ENCODE results near the gene MXI1.

Gene MXI1

DNA sequence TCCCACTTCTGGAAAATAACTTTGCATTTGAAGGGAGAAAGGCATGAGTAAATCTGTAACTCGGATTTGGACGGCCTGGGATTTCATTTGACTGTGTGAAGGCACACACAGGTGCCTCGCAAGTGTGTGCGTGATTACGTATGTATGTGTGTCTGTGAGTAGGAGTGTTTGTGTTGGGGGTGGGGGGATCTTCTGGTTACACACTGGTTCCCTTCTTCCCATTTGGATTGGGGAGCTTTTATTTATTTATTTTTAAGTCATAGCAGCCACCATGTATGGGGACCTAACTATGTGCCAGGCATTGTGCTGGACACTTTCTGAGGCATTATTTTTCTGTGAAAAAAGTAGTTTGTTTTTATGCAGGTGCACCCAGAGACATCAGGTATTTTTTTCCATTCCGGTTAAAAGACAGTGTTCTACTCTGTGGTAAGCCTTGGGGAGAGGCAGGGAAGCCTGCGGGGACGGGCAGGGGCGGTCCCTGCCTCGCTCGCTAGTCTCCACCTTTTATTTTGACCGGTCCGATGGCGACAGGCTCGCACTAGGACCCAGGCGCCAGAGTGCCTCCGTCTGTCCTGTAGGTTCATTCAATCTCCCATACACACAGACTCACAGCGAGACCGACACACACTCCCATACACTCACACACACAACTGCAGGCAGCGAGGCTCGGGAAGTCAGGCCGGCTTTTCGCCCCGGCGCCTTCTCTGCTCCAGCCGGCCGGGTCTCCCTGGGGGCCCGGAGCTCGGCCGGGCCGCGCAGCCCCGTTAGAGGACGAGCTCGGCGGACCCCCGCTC lies at the start of gene MXI1:
TSS of gene MXI1 (plus strand) at position 595 of the 794 bp plus-strand sequence. CDS start 204 bp downstream, outside the sequence.
- peak in 1 of 4 experiments; percentile 9 for DNase-seq

DNA sequence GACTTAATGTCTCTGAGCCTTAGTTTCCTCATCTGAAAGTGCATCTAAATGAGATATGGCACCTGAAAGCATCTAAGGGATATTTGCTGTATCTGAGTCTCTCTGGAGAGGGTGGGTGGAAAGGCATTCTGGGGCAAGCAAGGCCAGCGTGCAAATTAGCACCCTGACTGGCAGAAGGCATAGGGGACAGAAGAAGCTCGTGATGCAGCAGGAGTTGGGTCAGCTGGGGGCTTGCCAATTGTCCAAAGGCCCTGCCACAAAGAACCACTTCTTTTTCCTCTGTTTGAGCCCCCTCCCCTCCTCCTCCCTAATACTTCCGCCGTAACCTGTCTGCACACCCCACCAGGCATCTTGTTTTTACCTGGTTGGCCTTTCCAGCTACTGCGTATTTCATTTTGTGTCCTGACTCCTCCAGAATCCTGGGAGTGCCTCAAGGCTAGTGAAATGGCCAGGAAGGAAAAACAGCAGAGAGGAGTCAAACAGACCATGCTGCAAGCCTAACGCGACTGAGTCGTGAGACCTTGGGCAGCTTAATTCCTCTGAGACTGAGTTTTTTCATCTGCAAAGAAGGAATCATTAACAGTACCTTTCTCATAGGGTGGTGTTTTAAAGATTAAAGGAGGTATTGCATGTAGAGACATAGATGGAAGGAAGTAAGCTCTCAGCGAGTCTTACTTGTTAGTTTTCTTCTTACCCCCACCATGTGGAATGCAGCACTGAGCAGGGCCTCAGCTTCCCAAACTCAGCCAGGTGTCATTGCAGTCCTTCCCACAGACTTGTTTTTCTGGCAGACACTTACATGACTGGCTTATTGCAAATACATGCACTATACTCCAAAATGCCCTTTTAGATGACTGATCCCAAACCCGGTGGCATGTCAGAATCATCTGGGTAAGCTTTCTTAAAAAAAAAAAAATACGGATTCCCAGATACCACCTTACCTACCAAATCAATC lies 49.1 kb upstream of the MXI1 start:
- DNase-seq, result no peak

DNA sequence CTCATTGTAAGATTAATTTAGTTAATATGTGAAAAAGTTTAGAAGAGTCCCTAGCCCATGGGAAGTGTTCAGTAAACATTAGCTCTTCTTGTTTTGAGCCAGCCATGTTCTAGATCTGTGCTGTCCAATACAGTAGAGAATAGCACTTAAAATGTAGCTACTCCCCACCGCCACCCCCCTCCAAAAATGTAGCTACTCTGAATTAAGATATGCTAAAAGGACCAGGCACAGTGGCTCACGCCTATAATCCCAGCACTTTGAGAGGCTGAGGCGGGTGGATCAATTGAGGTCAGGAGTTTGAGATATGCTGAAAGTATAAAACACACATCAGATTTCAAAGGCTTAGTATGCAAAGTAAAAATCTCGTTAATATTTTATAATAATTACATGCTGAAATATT lies 47.3 kb upstream of the MXI1 start:
- no peak for DNase-seq

DNA sequence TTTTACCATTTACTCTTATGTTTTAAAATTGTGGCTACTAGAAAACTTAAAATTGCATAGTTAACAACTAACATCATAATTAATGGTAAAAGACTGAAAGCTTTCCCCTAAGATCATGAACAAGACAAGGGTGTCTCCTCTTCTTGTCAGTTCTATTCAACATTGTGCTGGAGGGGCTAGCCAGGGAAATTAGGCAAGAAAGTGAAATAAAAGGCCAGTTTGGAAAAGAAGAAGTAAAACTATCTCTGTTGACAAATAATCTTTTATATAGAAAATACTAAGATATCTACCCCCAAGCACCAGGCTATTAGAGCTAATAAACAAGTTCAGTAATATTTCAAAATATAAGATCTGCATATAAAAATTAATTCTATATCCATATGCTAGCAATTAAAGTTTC lies 46.9 kb upstream of the MXI1 start:
- DNase-seq, result no peak

DNA sequence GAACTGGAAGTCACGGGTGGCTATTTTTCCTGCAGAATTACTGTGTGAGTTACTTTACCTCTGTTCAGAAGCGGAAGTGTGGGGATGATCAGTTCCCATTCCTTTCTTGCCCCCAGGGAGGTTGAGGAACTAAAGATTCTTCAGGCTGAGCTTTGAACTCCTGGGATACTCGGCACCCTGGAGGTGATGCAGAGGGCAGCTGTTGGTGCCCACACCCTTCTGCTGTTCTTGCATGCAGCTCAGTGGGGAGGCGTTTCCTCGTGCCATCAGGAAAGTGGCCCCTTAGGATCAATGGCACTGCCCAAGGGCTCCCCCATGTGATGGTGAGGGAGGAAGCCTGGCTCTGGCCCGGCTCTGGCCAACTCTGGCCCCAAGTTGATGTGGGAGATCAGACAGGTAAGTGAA lies 44.7 kb upstream of the MXI1 start:
- no peak for DNase-seq

DNA sequence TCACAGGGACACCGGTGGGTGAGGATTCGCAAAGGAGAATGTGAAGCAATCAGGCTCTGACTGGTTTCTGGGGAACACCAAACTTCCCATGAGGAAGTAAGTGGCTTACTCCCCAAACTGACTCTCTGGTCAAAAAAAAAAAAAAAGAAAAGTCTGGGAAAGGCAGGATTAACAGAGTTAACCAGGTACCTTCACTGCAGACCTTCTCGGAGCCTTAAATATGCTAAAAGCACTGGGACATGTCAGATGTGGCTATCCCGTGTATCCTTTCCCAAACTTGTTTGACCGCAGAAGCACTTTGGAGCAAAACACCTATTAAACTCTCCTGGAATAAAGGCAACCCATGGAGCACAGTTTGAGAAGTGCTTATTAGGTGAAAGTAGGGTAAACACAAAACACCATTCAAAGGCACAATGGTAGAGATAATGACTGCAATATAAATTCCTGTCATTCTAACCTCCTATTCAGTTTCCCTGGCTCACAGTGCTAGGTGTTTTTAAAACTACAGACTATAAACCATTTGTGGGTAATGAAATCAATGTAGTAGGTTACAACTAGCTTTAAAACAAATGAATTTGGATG lies 44.1 kb upstream of the MXI1 start:
- no peak for DNase-seq

DNA sequence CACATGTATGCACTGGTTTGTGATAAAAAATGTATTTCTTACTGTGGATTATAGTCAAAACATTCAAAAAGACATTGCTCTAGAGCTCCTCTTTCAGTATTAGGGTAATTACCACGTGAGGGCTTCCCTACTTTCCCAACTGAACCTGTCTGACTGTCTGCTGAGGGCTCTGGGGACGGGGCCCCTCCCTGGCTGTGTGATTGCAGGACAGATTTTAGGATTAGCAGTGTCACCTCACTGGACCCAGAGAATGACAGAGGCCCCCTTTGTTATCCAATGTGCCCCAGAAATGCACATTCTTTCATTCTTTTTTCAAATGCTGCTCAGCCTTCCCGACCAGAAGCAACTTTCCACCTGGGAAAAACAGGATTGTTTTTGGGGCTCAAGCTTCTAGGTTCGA lies 43.6 kb upstream of the MXI1 start:
- DNase-seq, result no peak

DNA sequence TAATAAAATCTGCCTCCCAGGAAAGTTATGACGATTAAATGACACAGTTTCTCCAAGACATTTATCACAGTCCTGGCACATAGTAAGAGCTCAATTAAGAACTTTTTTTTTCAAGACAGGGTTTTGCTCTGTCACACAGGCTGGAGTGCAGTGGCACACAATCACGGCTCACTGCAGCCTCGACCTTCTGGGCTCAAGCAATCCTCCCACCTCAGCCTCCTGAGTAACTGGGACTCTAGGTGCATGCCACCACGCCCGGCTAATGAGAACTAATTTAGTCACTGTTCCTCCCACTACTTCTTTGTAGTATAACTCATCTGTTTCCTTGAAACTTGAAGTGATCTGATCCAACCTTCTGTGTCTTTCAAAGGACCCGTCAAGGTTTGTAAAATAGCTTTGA lies 42.2 kb upstream of the MXI1 start:
- no peak for DNase-seq

DNA sequence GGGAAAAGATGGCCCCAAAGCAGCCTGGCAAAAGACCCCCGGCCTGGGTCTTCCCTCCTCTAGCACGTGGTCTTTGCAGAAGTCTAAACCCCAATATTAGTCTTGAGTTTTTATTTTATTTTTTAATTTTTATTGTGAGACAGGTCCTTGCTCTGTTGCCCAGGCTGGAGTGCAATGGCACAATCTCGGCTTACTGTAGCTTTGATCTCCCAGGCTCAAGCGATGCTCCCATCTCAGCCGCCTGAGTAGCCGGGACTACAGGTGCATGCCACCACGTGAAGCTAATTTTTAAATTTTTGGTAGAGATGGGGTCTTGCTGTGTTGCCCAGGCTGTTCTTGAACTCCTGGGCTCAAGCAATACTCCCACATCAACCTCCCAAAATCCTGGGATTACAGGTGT lies 40.3 kb upstream of the MXI1 start:
- DNase-seq, result no peak

DNA sequence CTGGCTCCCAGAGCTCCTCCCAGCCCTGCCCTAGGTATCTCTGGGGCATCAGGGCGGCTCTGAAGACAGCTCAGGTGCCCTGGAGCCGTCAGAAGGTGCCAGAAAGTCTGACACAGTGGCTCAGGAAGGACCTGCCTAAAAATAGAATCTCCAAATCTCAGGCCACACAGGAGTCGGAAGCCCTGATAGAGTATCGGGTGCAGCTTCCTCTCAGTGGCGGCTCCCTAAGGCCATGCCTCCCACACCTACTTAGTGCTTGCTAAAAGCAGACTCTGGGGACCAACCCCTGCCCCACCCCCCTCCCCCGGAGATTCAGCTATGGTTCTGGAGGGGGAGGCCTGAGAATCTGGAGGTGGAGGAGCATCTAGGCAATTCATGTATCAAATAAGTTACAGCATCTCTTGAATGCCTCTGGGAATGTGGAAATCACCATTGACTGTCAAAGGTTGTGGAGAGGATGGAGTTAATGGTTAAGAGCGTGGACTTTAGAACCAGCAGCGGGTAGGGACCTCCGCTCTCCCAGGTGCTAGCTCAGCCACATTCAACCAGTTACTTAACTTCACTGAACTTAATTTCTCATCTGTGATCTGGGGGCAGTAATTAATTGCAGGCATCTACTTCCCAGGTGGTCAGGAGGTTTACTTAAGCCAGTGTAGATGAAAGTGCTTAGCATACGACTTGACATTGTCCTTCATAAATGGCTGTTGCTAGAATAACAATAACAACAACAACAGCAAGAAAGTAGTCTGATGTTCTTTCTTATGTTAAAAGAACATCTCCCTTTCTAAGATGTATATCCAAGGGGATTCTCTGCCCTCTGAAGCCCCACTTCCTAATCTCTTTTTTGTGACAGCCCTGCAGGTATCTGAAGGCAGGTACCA lies 38.6 kb upstream of the MXI1 start:
- DNase-seq, result no peak

DNA sequence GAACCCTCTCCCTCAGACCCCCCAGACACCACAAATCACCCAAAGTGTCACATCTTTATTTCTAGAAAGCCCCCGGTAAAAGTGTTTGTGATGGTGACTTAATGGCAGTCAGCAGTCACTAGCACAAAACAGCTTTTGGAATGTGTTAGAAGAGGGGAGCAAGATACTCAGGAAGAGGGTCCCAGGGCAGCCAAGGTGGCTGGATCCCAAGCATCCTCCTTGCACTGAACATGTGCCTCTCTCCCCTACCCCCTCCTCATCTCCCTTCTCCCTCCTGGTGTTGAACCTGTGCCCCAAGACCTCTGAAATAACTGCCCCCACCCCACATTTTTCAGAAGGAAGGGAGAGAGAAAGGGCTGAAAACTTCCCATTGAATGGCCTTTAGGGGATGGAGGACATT lies 37.8 kb upstream of the MXI1 start:
- no peak for DNase-seq

DNA sequence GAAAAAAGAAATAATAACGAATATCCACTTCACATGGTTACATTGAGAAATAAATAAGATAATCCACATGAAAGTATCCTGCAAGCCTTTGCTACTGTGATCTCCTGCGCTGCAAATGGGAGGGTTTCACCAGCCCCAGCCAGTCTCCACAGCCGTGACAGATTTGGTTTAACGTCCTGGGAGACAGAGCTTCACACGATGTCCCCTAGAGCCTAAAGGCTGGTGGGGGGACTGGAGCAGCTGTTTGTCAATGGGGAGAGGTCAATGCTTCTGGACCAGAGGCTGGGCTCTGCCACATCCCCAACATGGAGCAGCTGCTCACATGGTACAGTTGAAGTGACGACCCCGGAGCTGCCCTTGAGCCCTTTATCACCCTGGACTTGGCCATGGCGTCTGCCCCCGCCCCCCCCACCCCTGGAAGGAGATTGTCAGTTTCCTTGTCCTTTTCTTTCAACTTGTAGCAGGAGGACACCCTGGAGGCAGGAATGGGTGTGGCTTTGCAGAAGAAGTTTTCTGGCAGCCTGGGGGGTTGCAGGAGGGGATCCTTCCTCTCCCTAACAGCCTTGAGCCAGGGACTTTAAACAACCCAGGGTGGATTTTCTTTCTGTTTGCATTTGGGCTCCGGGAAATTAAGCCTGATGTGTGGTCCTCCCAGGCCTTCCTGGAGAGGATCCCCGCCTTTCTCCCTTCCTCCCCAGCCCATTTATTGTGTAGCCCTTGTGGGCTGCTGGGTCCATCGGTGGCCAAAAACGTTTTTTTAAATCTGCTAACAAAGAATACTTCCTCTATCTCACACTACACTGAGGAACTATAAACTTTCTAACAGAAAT lies 37.0 kb upstream of the MXI1 start:
- no peak for DNase-seq

DNA sequence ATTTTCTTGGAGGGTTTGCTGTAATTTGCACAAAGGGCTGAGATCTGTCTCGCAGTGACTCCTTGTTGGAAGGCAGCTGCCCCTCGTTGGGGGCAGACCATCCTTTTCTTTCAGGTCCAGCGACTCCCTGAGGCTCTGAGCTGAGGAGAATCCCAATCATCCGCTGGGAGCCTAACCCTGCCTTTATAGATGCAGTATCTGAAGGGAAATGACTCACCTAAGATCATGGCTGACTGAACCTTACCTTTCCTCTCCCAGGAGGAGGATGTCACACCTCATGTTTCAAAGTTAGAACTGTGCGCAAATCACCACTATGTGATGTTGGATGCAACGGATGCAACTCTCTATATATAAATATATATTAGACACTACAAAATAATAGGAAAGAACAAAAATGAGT lies 36.4 kb upstream of the MXI1 start:
- DNase-seq, result no peak

DNA sequence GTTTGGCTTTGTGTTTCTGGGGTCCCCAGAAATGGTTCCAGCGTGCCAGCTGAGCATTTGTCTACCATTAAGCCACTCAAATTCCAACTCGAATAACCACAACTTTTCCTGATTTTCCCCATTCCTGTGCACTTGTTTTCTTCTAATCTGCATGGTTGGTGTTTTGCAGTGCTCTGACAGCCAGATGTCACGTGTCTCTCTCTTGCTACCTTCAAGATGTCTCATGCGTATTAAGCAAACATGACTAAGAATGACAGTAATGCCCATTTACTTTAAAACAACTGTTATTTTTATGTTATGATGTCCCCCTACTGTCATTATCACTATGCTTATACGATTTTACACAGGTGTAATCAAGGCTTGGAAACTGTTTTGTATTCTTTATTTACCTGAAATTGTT lies 35.2 kb upstream of the MXI1 start:
- DNase-seq, result no peak

DNA sequence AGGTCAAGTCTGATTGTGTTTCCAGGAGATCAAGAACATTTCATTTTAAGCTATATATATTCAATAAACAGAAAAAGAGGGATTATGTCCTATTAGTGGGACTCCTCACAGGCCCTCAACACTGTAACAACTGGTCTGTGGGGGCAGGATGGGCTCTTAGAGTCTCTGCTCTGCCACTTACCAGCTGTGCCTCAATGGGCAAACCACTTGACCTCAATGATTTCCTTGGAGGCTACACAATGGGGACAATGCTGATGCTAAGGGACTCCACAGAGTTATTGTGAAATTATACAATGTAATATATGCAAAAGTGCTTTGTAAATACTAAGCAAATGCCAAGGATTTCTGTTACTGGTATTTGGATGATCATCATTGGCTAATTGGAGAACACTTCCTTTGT lies 33.2 kb upstream of the MXI1 start:
- no peak for DNase-seq

DNA sequence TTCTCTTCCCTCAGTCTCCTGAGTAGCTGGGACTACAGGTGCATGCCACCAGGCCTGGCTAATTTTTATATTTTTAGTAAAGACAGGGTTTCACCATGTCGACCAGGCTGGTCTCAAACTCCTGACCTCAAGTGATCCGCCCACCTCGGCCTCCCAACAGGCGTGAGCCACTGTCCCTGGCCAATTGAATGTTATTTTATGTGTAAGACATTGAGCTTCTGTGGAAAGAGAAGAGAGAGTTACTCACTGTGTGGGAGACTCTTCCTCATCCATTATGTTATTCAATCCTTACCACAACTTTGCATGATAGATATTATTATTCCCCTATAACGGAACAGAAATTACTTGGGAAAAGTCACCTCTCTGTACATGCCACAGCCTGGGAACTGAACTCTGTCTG lies 32.6 kb upstream of the MXI1 start:
- no peak for DNase-seq

DNA sequence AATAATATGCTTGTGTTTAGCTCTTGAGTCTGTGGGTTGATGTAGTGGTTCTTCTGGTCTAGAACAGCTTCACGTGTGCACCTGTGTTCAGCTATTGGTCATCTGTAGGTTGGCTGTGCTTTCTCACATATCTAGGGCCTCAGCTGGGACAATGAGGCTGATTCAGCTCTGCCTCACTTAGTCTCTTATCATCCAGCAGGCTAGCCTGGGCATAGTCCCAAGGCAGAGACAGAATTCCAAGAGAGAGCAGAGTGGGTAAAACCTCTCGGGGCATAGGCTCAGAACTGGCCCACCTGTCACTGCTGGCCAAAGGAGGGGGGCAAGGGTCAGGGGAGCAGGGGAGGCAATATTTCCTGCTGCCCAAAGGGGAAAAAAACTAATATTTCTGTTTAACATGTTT lies 32.0 kb upstream of the MXI1 start:
- no peak for DNase-seq

DNA sequence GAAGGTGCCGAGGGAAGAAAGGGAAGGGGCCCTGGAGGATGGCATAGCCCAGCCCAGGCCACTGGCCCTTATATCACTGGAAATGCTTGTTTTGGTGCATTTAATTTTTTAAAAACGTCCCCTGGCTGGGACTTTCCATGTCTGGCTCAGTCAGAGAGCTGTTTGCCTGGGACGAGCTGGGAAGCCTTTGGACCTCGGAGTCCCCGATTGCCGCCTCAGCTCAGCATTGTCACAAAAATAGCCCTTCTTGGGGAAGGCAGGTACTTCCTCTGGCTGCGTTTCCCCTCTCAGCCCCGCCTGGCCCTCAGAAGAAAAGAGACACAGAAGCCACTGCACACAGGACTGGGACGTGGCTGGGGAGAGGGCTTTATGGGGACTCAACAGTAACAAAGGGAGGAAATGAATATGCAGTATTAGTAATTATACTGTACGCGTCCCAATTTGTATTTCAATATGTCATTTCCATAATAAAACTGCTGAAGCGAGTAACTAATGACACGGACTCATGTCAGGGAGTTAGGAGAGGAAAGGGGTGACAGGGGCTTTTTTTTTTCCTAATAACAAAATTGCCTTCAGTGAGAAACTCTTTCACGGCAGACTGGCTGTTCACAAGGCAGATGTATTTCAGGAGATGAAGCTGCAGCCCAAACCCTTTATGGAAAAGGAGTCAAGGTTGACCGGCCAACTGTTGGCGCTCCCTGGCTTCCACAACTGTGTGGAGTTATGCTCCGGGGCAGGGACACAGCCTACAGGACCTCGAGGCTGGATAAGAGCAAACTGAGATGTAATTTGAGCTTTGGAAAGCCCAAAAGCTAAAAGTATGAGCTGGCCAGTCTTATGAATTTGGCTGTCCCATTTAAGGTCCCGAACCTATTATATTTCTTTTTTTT lies 31.0 kb upstream of the MXI1 start:
- DNase-seq, result no peak

DNA sequence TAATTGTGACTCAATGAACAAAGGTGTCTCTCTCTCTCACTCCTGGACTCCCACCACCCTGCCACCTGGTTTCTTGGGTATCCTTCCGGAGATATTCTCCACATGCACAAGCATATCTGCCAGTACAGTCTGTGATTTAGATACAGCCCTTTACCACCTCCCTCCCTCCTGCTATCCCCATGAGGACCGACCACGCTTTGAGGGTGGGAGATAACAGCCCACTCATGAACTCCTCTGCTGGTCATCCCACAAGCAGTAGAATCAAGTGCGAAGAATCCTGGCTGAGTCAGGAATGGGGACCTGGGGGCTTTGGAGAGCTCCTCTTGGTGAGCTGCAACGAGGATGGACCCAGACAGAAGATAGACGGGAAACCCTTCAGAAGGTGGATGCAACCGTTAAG lies 28.2 kb upstream of the MXI1 start:
- DNase-seq, result no peak

DNA sequence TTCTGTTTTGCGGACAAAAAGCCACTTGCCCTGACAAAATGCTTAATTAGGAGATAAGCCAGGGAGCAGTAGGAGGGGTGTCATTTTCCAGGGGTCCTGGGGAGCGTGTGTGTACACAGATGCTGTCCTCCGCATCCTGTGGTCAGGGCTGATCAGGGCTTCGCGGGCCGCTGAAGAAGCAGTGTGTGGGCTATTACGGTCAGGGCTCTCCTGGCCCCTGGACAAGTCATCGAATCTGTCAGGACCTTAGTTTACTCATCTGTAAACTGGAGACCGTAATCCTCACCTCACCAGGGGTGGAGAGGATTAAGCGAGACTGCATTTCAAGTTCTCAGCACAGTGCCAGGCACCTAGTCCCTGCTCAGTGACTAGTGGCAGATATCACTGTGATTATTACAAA lies 26.0 kb upstream of the MXI1 start:
- no peak for DNase-seq

DNA sequence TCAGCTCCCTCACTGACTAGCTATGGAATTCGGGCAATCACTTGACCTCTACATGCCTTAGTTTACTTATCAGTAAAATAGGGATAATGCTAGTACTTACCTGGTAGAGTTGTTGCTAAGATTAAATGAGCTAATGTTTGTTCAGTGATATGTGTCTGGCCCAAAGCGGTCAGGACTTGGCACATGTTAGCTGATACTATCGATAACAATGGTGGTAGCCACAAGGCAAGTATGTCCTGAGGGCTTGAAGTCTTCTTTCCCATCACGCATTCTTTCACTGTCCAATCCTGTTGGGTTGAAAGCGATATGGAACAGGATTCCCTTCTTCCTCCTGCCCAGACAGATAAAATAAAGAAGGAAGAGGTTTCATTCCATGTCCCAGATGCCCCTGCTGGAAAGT lies 25.5 kb upstream of the MXI1 start:
- DNase-seq, result no peak
